T-helper 9 cell (primary cell): ENCODE data around the gene POLR1H.
"Not testable (repeated sequence)": the region's sequence is repeated elsewhere in the genome, so short reads cannot be mapped to it uniquely, and the experiment has no call there.

Experiments
- DNase-seq: peaks from one replicate; pipeline ENCODE4 v3.0.0-alpha.2; 2020
- total RNA-seq, 2 donors: gene quantifications; one replicate each; lab custom pipeline; 2026; lab: John Stamatoyannopoulos, UW

POLR1H gene
- total RNA-seq, result 19.5 to 46.7 reads per million in 2 donors

- peak; percentile 73 for DNase-seq
These were observed at the start of gene POLR1H for GRCh38 chr6:30061092-30061857. TSS of gene POLR1H (plus strand) at chr6:30061265. CDS start at chr6:30061525, 260 bp downstream.

GRCh38 chr6:30013291-30013922 is 47.7 kb upstream of the POLR1H start:
- DNase-seq, result peak; percentile 59

GRCh38 chr6:30019819-30020218 is 41.2 kb upstream of the POLR1H start:
- no peak for DNase-seq

GRCh38 chr6:30020626-30021025 is 40.4 kb upstream of the POLR1H start:
- no peak for DNase-seq

- DNase-seq, result no peak
These were observed 38.9 kb upstream of the POLR1H start for GRCh38 chr6:30022189-30022588.

- DNase-seq, result not testable (repeated sequence)
These were observed 38.4 kb upstream of the POLR1H start for GRCh38 chr6:30022712-30023111.

- DNase-seq, result no peak
These were observed 35.9 kb upstream of the POLR1H start for GRCh38 chr6:30025186-30025585.

GRCh38 chr6:30029588-30029987 is 31.5 kb upstream of the POLR1H start:
- no peak for DNase-seq

- no peak for DNase-seq
These were observed 29.7 kb upstream of the POLR1H start for GRCh38 chr6:30031381-30031780.

- DNase-seq, result not testable (repeated sequence)
These were observed 27.6 kb upstream of the POLR1H start for GRCh38 chr6:30033440-30033839.

- DNase-seq, result no peak
These were observed 25.3 kb upstream of the POLR1H start for GRCh38 chr6:30035784-30036183.

GRCh38 chr6:30037182-30037788 is 23.8 kb upstream of the POLR1H start:
- DNase-seq, result no peak

GRCh38 chr6:30041221-30041620 is 19.8 kb upstream of the POLR1H start:
- no peak for DNase-seq

GRCh38 chr6:30041821-30042220 is 19.2 kb upstream of the POLR1H start:
- no peak for DNase-seq

GRCh38 chr6:30042476-30042875 is 18.6 kb upstream of the POLR1H start:
- no peak for DNase-seq

GRCh38 chr6:30042914-30043313 is 18.2 kb upstream of the POLR1H start:
- DNase-seq, result no peak

- no peak for DNase-seq
These were observed 17.3 kb upstream of the POLR1H start for GRCh38 chr6:30043744-30044143.

- DNase-seq, result no peak
These were observed 16.4 kb upstream of the POLR1H start for GRCh38 chr6:30044630-30045029.

GRCh38 chr6:30047220-30047619 is 13.8 kb upstream of the POLR1H start:
- DNase-seq, result no peak

- DNase-seq, result no peak
These were observed 7.4 kb upstream of the POLR1H start for GRCh38 chr6:30053682-30054081.

- DNase-seq, result no peak
These were observed 5.6 kb upstream of the POLR1H start for GRCh38 chr6:30055513-30055912.

GRCh38 chr6:30060606-30061091 is 416 bp upstream of the POLR1H start:
- DNase-seq, result no peak

- peak; percentile 25 for DNase-seq
These were observed 893 bp downstream of the POLR1H start for GRCh38 chr6:30061858-30062458.
